GM12878 (cell line): ENCODE measurements around the gene SCUBE2.

ENCODE experiments used
- ESRRA ChIP-seq: IDR thresholded peaks from 2 replicates; pipeline ENCODE4 v1.6.1; 2012; ENCODE audit warnings: mild to moderate bottlenecking, low read length, improper control_type of control experiment
- NFIC ChIP-seq: IDR thresholded peaks from 2 replicates; pipeline ENCODE4 v1.6.1; 2012; ENCODE audit warnings: low read depth, mild to moderate bottlenecking, inconsistent platforms, low read length, moderate library complexity
- REST ChIP-seq: IDR thresholded peaks from 2 replicates; pipeline ENCODE4 v1.6.1; 2012; ENCODE audit warnings: mild to moderate bottlenecking, low read depth, low read length
- TCF12 ChIP-seq: IDR thresholded peaks from 2 replicates; pipeline ENCODE4 v1.6.1; 2011; ENCODE audit warnings: low read depth, mild to moderate bottlenecking, low read length
- ZNF274 ChIP-seq: IDR thresholded peaks from one replicate; pipeline ENCODE4 v1.8.0; 2011; ENCODE audit not compliant: insufficient read length, insufficient read depth
- TF ChIP-seq, protein P1 (sequence below), 3 experiments: IDR thresholded peaks in 2 of 3; conservative IDR thresholded peaks in 1 of 3; 2 replicates each; pipeline ENCODE4 v1.5.1; 2011; ENCODE audit warnings: low read depth in 3 of 3, low read length in 3 of 3, mild to moderate bottlenecking in 3 of 3, control low read depth in 2 of 3, moderate library complexity in 2 of 3, inconsistent platforms in 1 of 3, mixed read lengths in 1 of 3; ENCODE audit not compliant: control insufficient read depth in 2 of 3, insufficient read depth in 1 of 3; ENCODE audit errors: extremely low read depth in 1 of 3
- TF ChIP-seq, protein P2 (sequence below): IDR thresholded peaks from 2 replicates; pipeline ENCODE4 v1.6.1; 2011; ENCODE audit warnings: low read depth, mild to moderate bottlenecking, low read length, moderate library complexity, borderline replicate concordance; ENCODE audit errors: extremely low read depth

- TF ChIP-seq, protein P1, sequence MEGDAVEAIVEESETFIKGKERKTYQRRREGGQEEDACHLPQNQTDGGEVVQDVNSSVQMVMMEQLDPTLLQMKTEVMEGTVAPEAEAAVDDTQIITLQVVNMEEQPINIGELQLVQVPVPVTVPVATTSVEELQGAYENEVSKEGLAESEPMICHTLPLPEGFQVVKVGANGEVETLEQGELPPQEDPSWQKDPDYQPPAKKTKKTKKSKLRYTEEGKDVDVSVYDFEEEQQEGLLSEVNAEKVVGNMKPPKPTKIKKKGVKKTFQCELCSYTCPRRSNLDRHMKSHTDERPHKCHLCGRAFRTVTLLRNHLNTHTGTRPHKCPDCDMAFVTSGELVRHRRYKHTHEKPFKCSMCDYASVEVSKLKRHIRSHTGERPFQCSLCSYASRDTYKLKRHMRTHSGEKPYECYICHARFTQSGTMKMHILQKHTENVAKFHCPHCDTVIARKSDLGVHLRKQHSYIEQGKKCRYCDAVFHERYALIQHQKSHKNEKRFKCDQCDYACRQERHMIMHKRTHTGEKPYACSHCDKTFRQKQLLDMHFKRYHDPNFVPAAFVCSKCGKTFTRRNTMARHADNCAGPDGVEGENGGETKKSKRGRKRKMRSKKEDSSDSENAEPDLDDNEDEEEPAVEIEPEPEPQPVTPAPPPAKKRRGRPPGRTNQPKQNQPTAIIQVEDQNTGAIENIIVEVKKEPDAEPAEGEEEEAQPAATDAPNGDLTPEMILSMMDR (IDR thresholded peaks at IDR 0.05 in 2 of 3, conservative IDR thresholded peaks at IDR 0.05 in 1 of 3; ENCODE audit: control insufficient read depth in 2 of 3, extremely low read depth in 1 of 3, insufficient read depth in 1 of 3, low read depth in 3 of 3, low read length in 3 of 3), result no peak
- TF ChIP-seq REST (no peak), NFIC (no peak), ZNF274 (no peak), ESRRA (no peak), TCF12 (no peak)
- TF ChIP-seq, protein P2, sequence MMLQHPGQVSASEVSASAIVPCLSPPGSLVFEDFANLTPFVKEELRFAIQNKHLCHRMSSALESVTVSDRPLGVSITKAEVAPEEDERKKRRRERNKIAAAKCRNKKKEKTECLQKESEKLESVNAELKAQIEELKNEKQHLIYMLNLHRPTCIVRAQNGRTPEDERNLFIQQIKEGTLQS, result no peak
These were observed 102.8 kb downstream of the SCUBE2 start for GRCh38 chr11:8988329-8989234.
